GM12891 (cell line): ENCODE measurements around the gene SPRED3.

Experiments used
- POLR2A ChIP-seq: IDR thresholded peaks from 2 replicates; pipeline ENCODE4 v1.6.1; 2011; ENCODE audit warnings: low read depth, low read length, control low read depth
- POLR2AphosphoS5 ChIP-seq: IDR thresholded peaks from 2 replicates; pipeline ENCODE4 v1.6.1; 2011; ENCODE audit warnings: low read depth, low read length, control low read depth
- POU2F2 ChIP-seq: IDR thresholded peaks from 2 replicates; pipeline ENCODE4 v1.6.1; 2011; ENCODE audit warnings: low read depth, mild to moderate bottlenecking, control low read depth, low read length, moderate library complexity
- SPI1 ChIP-seq: IDR thresholded peaks from 2 replicates; pipeline ENCODE4 v1.6.1; 2011; ENCODE audit warnings: low read depth, low read length, control low read depth
- TAF1 ChIP-seq: IDR thresholded peaks from 2 replicates; pipeline ENCODE4 v1.6.1; 2011; ENCODE audit warnings: low read depth, low read length, control low read depth

DNA sequence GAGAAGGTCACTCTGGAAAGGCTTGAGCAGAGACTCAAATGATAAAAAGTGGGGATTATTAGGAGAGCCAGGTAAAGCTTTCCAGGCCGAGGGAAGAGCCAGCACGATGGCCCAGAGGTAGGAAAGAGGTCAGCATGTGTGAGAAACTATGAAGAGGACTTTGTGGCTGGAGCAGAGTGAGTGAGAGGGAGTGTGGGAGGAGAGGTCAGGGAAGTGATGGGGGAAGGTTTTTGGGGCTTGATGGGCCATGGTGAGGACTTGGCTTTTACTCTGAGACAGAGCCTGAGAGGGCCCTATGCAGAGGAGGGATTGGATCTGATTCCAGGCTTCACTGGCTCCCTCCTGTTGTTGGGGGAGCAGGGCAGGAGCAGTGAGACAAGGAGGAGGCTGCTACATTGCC is 47.6 kb upstream of the SPRED3 start:
- TF ChIP-seq POLR2A, result no peak
- no peak for TF ChIP-seq POU2F2
- no peak for TF ChIP-seq POLR2AphosphoS5
- TF ChIP-seq SPI1, result no peak
- TF ChIP-seq TAF1, result no peak
